Activated CD8-positive, alpha-beta memory T cell treated with anti-CD3 and anti-CD28 coated beads, Interleukin-2, amount 50 U/mL, for 48 hours (primary cell): ENCODE data around the gene SPPL3.
A peak's percentile ranks its signal among the peaks of the same experiment; 100 is the strongest.
"Not testable (repeated sequence)": the region's sequence is repeated elsewhere in the genome, so short reads cannot be mapped to it uniquely, and the experiment has no call there.

Experiments
- DNase-seq: peaks from one replicate; pipeline ENCODE4 v3.0.0-alpha.2; 2020

Gene SPPL3

GRCh38 chr12:120904197-120904773, at the start of gene SPPL3:
Gene SPPL3, minus strand, starts transcription at chr12:120904358. Its CDS starts 491 bp downstream, at chr12:120903867.
- peak; percentile 96 for DNase-seq

GRCh38 chr12:120950807-120951206, 46.6 kb upstream of the SPPL3 start:
- DNase-seq, result no peak

GRCh38 chr12:120950260-120950799, 46.2 kb upstream of the SPPL3 start:
- not testable (repeated sequence) for DNase-seq

GRCh38 chr12:120945516-120945915, 41.4 kb upstream of the SPPL3 start:
- DNase-seq, result not testable (repeated sequence)

- peak; percentile 87 for DNase-seq
Observed at GRCh38 chr12:120944645-120945217, 40.6 kb upstream of the SPPL3 start.

- no peak for DNase-seq
Observed at GRCh38 chr12:120943482-120943881, 39.3 kb upstream of the SPPL3 start.

GRCh38 chr12:120941846-120942405, 37.8 kb upstream of the SPPL3 start:
- no peak for DNase-seq

- no peak for DNase-seq
Observed at GRCh38 chr12:120941412-120941811, 37.3 kb upstream of the SPPL3 start.

GRCh38 chr12:120940799-120941198, 36.6 kb upstream of the SPPL3 start:
- no peak for DNase-seq

GRCh38 chr12:120940006-120940405, 35.8 kb upstream of the SPPL3 start:
- DNase-seq, result no peak

- no peak for DNase-seq
Observed at GRCh38 chr12:120939523-120939922, 35.4 kb upstream of the SPPL3 start.

- DNase-seq, result no peak
Observed at GRCh38 chr12:120938496-120938895, 34.3 kb upstream of the SPPL3 start.

GRCh38 chr12:120936197-120936596, 32.0 kb upstream of the SPPL3 start:
- no peak for DNase-seq

GRCh38 chr12:120933786-120934185, 29.6 kb upstream of the SPPL3 start:
- no peak for DNase-seq

GRCh38 chr12:120932956-120933526, 28.9 kb upstream of the SPPL3 start:
- DNase-seq, result no peak

GRCh38 chr12:120932058-120932457, 27.9 kb upstream of the SPPL3 start:
- no peak for DNase-seq

- no peak for DNase-seq
Observed at GRCh38 chr12:120930032-120930431, 25.9 kb upstream of the SPPL3 start.

GRCh38 chr12:120928864-120929652, 24.9 kb upstream of the SPPL3 start:
- DNase-seq, result no peak

- no peak for DNase-seq
Observed at GRCh38 chr12:120925740-120926563, 21.8 kb upstream of the SPPL3 start.

GRCh38 chr12:120922279-120922678, 18.1 kb upstream of the SPPL3 start:
- DNase-seq, result no peak

- DNase-seq, result no peak
Observed at GRCh38 chr12:120921637-120922036, 17.5 kb upstream of the SPPL3 start.

GRCh38 chr12:120920178-120920577, 16.0 kb upstream of the SPPL3 start:
- DNase-seq, result no peak
